ENCODE data around the gene SUGT1.

The SUGT1 gene

GRCh38 chr13:52652196-52652979, at the start of gene SUGT1 (continued):
- peak; percentile 14; the same call in 1 of the 2 replicates for TF ChIP-seq ZNF558 (tag by site-specific recombination; IDR thresholded peaks at IDR 0.05)
- no peak for TF ChIP-seq TSHZ1 (tag by site-specific recombination; IDR thresholded peaks at IDR 0.05; ENCODE audit: borderline replicate concordance)
- TF ChIP-seq ZNF350 (tag by site-specific recombination; IDR thresholded peaks at IDR 0.05) = no peak
- TF ChIP-seq PRDM10 (tag by site-specific recombination; IDR thresholded peaks at IDR 0.05) = no peak
- no peak for TF ChIP-seq ZNF791 (tag by site-specific recombination; IDR thresholded peaks at IDR 0.05)
- peak; percentile 85 for TF ChIP-seq ZNF335 (tag by site-specific recombination; conservative IDR thresholded peaks at IDR 0.05)
- TF ChIP-seq MZF1 (tag by site-specific recombination; IDR thresholded peaks at IDR 0.05; ENCODE audit: borderline replicate concordance) = no peak
- TF ChIP-seq ZNF146 (tag by site-specific recombination; IDR thresholded peaks at IDR 0.05) = 0 out of 2 replicates have a peak, but pooled peaks have one; percentile 0
- TF ChIP-seq ZNF510 (tag by site-specific recombination; IDR thresholded peaks at IDR 0.05; ENCODE audit: insufficient replicate concordance) = no peak
- TF ChIP-seq ZNF266 (tag by site-specific recombination; IDR thresholded peaks at IDR 0.05; ENCODE audit: low read depth) = no peak
- TF ChIP-seq, protein P1, sequence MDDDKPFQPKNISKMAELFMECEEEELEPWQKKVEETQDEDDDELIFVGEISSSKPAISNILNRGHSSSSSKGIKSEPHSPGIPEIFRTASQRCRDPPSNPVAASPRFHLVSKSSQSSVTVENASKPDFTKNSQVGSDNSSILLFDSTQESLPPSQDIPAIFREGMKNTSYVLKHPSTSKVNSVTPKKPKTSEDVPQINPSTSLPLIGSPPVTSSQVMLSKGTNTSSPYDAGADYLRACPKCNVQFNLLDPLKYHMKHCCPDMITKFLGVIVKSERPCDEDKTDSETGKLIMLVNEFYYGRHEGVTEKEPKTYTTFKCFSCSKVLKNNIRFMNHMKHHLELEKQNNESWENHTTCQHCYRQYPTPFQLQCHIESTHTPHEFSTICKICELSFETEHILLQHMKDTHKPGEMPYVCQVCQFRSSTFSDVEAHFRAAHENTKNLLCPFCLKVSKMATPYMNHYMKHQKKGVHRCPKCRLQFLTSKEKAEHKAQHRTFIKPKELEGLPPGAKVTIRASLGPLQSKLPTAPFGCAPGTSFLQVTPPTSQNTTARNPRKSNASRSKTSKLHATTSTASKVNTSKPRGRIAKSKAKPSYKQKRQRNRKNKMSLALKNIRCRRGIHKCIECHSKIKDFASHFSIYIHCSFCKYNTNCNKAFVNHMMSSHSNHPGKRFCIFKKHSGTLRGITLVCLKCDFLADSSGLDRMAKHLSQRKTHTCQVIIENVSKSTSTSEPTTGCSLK (tag by site-specific recombination; IDR thresholded peaks at IDR 0.05) = no peak
- TF ChIP-seq ZNF121 (tag by site-specific recombination; IDR thresholded peaks at IDR 0.05) = peak; percentile 10; the same call in 1 of the 2 replicates
- TF ChIP-seq ZNF155 (tag by site-specific recombination; IDR thresholded peaks at IDR 0.05) = no peak
- TF ChIP-seq, protein P2, sequence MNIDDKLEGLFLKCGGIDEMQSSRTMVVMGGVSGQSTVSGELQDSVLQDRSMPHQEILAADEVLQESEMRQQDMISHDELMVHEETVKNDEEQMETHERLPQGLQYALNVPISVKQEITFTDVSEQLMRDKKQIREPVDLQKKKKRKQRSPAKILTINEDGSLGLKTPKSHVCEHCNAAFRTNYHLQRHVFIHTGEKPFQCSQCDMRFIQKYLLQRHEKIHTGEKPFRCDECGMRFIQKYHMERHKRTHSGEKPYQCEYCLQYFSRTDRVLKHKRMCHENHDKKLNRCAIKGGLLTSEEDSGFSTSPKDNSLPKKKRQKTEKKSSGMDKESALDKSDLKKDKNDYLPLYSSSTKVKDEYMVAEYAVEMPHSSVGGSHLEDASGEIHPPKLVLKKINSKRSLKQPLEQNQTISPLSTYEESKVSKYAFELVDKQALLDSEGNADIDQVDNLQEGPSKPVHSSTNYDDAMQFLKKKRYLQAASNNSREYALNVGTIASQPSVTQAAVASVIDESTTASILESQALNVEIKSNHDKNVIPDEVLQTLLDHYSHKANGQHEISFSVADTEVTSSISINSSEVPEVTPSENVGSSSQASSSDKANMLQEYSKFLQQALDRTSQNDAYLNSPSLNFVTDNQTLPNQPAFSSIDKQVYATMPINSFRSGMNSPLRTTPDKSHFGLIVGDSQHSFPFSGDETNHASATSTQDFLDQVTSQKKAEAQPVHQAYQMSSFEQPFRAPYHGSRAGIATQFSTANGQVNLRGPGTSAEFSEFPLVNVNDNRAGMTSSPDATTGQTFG (tag by site-specific recombination; IDR thresholded peaks at IDR 0.05; ENCODE audit: borderline replicate concordance) = no peak
- TF ChIP-seq PRDM2 (tag by site-specific recombination; IDR thresholded peaks at IDR 0.05; ENCODE audit: borderline replicate concordance) = no peak
- no peak for TF ChIP-seq SALL2 (tag by site-specific recombination; IDR thresholded peaks at IDR 0.05; ENCODE audit: borderline replicate concordance)
- TF ChIP-seq ZFP69B (tag by site-specific recombination; IDR thresholded peaks at IDR 0.05) = no peak; the same call in 1 of the 2 replicates
- TF ChIP-seq, protein P3, sequence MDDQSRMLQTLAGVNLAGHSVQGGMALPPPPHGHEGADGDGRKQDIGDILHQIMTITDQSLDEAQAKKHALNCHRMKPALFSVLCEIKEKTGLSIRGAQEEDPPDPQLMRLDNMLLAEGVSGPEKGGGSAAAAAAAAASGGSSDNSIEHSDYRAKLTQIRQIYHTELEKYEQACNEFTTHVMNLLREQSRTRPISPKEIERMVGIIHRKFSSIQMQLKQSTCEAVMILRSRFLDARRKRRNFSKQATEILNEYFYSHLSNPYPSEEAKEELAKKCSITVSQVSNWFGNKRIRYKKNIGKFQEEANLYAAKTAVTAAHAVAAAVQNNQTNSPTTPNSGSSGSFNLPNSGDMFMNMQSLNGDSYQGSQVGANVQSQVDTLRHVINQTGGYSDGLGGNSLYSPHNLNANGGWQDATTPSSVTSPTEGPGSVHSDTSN (CRISPR knock-in tag; IDR thresholded peaks at IDR 0.05) = no peak

Data from HEK293 (cell line).